Eye (tissue), 1 donor: ENCODE data around the gene GLB1L.
"Not testable (repeated sequence)": the region's sequence is repeated elsewhere in the genome, so short reads cannot be mapped to it uniquely, and the experiment has no call there.

ENCODE experiments used
- DNase-seq: peaks from one replicate; pipeline ENCODE4 v3.0.0-alpha.2; 2015

Gene GLB1L

DNA sequence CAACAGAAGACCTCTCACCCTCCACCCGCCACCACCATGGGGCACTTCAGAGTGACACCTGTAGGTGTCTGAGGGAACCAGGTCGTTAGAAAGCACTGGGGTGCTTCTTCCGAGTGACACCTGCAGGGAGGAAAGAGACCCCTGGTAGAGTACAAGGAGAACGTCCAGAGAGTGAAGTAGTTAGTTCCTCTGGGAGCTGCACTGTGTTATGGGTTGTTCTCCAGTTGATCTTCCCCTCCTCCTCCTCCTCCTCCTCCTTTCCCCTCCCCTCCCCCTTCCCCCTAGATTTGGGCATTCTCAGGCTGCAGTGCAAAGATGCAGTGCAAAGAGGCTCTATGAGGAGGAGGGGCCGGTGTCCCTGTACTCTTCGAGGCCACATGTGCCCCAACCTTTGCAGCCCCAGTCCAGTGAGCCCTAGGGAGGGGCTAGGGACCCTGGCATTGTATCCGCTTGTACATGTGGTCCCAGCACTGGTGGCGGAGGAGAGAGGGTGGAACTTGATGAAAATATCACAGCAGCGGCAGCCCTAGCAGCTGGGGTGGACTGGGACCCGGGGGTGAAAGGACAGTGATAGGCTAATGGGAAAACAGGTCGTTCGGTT lies 34.8 kb upstream of the GLB1L start:
- no peak for DNase-seq

DNA sequence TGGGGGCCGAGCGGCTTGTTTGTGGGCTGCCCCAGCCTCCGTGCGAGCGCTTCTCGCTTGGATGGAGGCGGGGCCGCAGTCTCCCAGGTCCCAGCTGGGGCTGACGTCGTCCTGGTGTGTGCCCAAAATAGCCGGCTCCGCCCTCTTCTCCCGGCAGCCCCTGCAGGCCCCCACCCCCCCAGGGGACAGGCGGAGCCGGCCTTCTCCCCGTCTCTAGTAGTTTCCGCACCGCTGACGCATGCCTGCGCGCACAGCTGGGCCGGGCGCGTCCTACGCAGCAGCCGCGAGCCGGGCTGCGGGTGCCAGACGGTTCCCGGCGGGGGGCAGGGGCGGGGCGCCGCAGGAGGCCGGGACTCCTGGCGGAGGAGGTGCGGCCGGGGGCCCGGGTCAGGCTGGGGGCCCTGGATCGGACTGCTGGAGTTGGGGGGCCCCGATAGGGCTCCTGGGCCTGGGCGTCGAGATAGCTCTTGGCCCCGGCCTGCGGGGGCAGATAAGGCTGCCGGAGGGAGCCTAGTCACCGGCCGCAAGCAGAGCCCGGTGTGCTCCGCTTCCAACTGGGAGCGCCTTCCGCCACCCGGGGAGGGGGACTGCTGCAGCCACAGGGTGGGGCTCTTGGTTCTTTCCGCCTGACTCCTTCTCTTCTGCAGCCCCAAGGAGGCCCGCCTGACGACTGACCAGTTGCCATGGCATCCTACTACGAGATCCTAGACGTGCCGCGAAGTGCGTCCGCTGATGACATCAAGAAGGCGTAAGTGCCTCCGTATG lies 34.1 kb upstream of the GLB1L start, which contains the start of gene DNAJB2:
DNAJB2 (plus strand) TSS at position 216 of the 765 bp plus-strand sequence; CDS start at position 684, 468 bp downstream.
- DNase-seq = peak; percentile 99

DNA sequence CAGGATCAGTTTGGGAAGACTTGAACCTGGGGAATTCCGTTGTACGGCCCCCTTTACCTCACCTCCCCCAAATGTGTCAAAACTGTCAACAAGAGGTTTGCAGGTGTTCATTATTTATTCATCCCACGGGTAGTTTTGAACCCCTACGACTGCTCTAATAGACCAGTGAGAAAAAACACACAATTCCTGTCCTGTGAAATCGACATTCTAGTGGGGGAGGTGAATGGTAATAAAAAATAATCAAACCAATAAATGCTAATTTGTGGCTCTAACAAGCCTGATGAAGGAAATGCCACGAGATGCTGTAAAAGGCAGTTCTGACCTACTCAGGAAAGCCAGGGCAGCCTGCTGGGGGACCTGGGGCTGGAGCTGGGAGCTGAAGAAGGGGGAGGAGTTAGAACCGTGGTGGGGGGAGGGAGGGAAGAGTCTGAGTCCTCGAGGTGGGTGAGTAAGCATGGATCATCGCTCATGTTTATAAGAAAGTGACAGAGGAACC lies 33.5 kb upstream of the GLB1L start:
- DNase-seq = no peak

DNA sequence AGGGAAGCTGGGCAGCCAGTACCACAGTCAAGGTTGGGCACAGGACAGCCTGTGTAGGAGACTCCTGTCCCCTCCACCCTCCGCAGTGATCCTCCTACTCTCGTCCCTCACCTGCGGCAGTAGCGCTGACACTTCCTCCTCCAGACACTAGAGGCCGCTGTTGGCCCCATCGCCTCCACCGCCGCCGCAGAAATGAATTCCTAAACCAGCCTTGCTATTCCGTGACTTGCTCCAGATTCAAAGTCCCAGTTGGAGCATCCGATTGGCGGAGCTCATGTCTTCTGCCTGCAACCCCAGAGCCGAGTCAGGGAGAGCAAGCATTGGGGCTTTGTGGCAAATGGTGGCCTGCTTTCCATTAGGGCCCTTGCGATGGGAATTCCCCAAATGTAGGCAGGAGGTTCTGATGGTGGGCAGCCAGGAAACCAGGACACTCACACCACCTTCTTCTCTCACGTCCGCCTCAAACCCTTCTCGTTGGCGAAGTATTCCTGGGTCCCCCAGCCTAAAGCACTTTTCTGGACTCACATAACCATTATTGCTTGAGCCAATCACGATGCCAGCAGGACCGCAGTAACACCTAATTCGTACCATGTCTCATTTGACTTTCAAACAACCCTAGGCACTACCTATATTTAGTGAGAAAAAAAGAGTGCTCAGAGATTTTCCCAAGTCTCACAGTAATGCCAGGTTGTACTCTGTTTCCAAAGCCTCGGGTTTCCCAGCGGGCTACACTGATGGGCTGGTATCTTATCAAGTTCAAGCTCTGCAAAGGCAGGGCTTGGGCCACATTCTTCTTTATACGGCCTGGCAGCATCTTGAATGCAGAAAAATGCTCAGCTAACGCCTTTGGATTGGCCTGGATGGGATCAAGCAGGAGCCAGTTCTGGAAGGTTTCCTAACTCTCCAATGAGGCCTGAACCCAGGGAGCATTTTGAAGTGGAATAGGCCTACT lies 32.7 kb upstream of the GLB1L start:
- peak; percentile 94 for DNase-seq

DNA sequence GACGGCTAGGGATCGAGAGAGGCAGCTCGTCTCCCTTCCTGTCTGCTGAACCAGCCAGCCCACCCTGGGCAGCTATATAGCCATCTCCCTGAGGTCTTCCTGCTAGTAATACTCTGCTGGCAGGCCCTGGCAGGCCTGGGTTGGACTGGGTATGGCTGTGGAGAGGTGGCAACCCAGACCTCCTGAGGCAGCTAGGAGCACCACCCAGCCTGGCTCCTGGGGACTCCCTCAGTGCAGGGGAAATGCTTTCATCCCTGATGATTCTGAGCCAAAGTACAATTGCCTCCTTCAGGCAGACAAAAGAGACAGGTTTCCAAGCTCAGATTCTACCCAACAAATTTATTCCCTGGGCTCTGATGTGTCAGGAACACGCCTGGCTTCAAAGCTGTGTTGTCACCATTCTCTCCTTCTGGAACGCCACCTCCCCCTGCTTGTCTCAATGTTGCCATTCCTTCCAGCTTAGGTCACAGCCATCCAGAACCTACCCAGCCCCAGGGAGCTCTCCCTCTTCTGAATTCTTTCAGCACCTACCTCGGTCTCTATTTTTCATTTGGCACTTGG lies 29.2 kb upstream of the GLB1L start:
- DNase-seq = peak; percentile 42

DNA sequence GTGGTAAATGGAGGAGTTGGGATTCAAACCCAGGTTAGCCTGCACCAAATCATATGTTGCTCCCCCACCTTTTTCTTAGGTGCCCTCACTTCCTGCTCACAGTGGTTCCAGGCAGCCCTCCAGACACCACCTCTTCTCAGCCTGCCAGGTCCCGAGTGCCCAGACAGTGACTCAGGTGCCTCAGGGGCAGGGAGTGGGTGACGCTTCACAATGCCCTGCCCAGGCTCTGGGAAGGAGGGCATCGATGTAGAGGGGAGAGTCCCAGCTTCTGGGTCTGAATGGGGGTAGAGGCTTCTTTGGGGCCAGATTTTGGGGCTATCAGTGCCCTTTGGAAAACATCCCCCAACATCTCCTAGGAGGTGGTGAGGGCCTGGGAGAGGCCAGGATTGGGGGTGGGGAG lies 28.7 kb upstream of the GLB1L start:
- no peak for DNase-seq

DNA sequence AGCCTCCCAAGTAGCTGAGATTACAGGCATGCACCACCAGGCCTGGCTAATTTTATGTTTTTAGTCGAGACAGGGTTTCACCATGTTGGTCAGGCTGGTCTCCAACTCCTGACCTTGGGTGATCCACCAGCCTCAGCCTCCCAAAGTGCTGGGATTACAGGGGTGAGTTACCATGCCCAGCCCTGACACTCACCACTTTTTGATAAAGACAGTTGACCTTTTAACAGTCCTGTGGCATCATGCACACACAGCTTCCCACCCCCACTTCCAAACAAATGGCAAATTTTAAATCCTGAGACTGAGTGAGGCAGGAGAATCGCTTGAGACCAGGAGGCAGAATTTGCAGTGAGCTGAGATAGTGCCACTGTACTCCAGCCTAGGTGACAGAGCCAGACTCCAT lies 27.8 kb upstream of the GLB1L start:
- no peak for DNase-seq

DNA sequence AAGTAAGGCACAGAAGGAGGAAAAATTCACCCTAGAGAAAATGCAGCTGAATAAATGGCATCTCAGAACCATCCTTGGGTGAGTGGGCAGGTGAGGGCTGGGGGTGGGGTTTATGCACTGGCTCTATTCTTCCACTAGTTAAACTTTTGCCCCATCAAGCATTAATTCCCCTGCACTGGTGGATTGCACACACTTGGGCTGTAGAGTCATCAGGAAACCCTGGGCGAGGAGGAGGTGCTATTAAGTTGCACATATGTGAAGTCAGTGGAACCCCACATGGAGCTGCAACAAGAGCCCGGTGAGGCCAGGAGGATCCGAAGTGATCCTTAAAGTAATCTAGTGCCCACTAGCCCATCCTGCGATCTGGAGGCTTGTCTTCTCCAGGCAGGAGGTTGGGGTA lies 27.1 kb upstream of the GLB1L start:
- DNase-seq = no peak

DNA sequence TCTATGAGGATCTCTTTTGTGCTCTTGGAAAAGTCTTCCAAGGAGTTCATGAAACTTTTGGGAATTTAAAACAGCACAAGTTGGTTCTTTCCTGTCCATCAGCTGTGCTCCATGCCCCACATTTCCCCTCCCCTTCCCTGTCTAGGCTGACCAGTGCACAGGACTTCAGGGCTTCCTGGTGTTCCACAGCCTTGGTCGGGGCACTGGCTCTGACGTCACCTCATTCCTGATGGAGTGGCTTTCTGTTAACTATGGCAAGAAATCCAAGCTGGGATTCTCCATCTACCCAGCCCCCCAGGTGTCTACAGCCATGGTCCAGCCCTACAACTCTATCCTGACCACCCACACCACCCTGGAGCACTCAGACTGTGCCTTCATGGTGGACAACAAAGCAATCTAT lies 25.8 kb upstream of the GLB1L start:
- DNase-seq = no peak

DNA sequence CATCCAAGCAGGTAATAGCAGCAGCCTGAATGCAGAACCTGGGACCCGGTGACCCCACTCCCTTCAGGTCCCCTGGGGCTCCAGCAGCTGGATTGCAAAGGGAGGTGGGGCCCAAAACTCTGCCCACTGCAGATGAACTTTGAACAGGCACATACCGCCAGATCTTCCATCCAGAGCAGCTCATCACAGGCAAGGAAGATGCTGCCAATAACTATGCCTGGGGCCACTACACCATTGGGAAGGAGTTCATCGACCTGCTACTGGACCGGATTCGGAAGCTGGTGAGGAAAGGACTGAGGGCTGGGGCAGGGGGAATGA lies 24.8 kb upstream of the GLB1L start:
- no peak for DNase-seq

DNA sequence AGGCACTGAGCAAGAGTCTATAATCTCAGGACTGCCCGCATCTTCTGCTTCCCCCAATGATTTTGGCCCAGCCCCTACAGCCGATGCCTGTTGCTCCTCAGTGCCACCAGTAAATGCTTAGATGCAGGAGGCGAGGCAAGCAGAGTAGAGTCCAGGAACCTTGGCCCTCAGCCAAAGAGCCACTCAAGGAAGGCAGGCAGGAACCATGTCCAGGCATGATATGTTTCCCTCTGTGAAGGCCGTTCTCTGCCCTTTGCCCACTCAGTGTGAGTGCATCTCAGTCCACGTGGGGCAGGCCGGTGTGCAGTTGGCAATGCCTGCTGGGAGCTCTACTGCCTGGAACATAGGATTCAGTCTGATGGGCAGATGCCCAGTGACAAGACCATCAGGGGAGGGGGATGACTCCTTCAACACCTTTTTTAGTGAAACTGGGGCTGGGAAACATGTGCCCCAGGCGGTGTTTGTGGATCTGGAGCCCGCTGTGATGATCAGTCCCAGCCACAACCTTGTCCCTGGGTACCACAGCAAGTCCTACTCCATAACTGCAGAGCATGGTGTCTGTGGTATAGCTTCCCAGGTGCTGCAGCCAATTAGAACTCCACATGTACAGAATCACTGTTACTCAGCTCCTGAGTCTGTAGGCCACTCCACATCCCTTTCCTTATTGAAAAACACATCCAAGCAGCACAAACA lies 24.3 kb upstream of the GLB1L start:
- DNase-seq = no peak

DNA sequence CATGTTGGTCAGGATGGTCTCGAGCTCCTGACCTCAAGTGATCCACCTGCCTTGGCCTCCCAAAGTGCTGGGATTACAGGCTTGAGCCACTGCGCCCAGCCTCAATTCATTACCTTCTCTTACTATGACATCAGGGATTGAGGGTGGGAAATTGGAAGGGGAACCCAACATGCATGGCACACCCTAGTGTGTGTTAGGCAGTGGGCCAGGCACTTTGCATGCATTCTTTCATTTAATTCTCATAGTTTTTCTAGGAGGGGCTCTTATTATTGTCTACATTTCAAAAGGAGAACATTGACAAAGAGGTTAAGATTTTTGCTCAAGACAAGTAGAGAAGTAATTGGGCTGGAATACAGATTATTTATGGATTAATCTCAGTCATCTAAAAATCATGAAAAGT lies 23.1 kb upstream of the GLB1L start:
- DNase-seq = no peak

DNA sequence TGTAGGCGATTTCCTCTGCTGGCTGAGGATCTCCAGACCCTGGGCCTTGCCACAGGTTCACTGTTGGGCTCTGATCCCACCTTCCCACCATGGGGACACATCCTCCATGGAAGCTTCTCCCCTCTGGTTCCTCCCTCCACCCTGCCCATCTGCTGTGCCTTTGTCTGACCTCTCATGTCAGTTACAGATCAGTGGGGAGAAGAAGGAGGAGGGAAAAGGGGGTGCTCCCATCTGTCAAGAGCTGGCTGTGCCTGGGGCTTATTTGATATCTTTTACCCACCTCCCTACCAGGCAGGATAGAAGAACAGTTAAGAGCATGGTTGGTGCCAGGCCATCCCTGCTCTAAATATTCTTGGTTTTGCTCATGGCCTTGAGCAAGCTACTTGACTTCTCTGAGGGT lies 21.6 kb upstream of the GLB1L start:
- no peak for DNase-seq

DNA sequence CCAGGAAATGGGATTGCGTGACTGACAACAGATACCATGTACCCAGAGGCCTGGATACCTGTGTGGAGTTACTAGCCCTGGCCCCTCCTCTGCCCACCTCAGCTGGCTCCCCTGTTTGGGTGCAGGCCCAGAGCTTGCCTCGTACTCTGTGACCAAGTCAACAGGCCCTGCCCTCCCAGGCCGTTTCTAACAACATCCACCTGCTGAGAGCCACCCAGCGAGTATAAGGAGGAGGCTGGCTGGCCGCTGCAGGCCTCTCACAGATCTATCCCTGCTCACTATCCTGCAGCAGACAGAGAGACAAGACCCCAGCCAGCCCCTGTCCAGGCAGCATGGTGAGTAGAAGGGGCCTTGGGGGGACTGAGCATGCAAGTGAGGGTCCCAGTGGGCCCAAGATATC lies 21.0 kb upstream of the GLB1L start:
- DNase-seq = no peak

DNA sequence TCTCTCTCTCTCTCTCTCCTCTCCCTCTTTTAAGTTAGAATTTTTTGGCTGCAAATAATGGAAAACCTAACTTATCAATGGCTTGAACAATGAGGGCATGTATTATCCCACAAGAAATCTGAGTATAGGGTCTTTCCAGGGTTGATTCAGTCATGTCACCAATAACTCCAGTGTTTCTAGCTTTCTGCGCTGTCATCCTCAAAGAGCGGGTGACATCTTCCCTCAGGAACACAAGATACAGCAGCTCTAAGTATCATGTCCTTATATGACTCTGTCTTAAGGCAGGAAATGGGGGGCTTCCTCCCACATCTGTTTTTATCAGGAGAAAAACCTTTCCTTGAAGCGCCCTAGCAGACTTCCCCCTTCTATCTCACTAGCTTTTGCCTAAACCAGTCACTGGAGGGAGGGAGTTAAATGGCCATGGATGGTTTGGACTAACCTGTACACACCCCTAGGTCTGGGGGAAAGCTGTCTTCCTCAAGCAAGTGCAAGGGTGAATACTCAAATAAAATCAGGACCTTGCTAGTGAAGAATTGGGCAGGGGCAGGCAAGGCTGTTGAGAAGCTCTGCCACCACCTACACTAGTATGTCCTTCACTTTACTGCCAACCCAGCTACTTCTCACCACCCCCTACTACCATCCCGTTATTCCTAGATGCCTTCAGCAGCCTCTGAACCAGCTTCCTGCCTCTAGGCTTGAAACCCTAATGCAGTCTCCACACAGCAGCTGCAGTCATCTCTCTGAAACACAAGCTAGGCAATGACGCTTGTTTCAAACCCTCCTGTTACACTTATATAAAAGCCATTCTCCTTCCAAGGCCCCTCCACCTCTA lies 16.0 kb upstream of the GLB1L start:
- DNase-seq = no peak

DNA sequence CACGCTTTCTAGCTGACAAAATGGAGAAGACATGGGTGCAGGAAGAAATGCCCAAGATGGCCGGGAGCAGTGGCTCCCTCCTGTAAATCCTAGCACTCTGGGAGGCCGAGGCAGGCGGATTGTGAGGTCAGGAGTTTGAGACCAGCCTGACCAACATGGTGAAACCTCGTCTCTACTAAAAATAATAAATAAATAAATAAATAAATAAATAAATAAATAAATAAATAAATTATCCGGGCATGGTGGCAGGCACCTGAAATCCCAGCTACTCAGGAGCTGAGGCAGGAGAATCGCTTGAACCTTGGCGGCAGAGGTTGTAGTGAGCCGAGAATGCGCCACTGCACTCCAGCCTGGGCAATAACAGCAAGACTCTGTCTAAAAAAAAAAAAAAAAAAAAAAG lies 13.7 kb upstream of the GLB1L start:
- not testable (repeated sequence) for DNase-seq

DNA sequence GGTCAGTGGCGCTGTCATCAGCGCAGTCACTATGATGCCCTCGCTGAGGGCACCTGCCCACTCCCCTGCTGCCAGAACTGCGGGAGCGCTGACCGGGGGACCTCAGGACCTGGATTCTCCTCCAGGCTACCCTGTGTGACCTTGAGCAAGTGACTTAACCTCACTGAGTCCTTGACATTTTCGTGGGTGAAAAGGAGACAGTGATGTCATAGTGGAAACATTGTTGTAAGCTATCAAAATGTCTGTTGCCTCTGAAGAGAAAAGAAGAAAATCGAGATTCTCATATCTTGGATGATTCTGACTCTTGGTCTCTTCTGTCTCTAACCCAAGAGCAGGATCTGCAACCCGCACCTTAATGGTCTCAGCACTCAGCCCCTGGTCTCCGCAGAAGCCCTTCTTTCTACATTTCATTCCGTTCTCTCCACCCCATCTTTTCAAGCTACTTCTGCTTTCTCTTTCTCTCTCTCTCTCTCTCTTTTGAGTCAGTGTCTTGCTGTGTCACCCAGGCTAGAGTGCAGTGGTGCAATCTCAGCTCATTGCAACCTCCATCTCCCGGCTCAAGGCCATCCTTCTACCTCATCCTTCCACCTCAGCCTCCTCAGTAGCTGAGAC lies 9.5 kb upstream of the GLB1L start:
- no peak for DNase-seq

DNA sequence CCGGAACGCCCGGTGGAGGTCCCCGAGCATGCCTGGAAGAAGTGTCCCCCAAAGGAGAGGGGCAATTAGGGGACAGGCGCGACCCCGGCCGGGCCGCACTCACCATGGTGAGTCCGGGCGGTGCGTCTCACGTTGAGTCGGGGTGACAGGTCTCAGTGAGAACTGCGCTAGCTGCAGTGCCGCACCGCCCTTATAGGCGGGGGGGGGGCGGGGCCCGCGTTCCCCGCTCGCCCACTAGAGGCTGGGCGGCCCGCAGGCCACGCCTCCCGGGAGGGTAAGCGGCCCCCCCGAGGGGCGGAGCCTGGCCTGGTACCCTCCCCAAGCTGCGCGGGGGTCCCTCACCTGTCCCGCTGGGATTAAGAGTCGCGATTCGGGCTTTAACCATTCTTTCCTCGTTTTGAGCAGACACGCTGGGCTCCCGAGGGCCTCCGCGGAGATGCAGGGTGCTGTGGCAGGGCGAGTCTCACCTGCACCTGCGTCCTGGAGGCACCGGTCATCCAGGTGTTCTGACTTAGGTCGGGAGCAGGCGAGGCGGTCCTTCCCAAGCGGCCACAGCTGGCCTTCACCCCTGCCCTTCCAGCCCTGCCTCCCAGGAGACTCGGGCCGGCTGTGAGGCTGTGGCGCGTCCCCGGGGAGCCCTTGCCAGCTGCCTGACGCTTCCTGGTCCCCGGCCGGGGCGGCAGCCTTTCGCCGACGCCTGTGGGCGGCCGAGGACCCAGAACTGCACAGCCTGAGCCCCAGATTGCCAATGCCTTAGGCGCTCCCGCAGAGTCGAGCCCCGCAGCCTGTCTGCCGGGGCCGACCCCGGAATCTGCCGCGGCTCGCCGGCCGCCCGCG lies 8.7 kb upstream of the GLB1L start, which contains the start of gene TUBA4A:
TUBA4A (minus strand) TSS at position 166 of the 837 bp plus-strand sequence; CDS start at position 106, 60 bp downstream.
- peak; percentile 70 for DNase-seq

DNA sequence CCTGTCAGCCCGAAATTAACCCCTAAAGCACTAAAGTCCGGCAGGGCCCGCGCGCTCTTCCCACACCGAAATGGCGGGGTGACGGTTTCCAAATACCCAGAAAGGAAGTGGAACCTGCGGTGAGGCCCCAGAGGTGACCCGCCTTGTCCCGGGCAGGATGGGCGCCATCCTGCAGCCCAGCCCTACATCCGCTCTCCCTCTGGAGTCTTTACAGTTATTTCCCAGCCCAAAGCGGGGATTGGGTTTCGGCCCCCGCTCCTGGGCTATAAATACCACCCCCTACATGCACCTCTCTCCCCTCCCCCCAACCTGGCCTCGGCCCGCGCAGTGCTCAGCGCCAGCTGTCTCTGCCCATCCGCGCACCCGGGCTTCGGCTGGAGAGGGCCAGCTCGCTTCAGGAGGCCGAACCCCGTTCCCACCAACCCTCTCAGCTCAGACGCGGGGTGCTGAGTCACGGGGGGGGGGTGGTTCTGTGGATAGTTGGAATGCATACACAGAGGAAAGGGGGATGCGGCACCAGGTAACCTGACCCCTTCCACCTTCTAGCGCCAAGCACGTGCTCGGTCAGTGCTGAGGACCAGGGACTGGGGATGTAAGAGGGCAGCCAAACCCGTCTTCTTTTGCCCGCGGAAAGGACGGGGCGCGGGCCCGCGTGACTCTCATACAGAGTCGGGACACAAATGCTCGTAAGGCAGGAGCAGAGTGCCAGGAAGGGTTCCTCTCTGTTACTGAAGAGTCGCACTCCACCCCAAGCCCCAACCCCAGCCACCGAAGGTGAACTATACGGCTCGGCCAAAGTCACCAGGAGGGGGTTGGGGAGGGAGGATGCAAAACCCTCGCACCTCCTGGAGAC lies 7.9 kb upstream of the GLB1L start, which contains the start of gene TUBA4B:
TUBA4B (plus strand) TSS at position 344 of the 853 bp plus-strand sequence; CDS start at position 509, 165 bp downstream.
- peak; percentile 45 for DNase-seq
